Stimulated activated naive B cell treated with anti-CD40 and anti-IgM and Interleukin-4, amounts not matched to agents 10 μg/mL and 1 μg/mL and 100 μg/mL, for 72 hours (primary cell): ENCODE results near the gene TP73.

Experiments used
- ATAC-seq, 2 donors: fragments of 150-1000 bp; cut with Tn5 transposase; replicated peaks; 2 replicates each; pipeline ENCODE4 v1.10.0; 2021; ENCODE audit warnings: moderate library complexity in 1 of 2
- DNase-seq: peaks from one replicate; pipeline ENCODE4 v3.0.0; 2021
- H3K27ac Mint-ChIP-seq: one replicate; pipeline ENCODE4 v1.8.0; 2022; ENCODE audit warnings: mild to moderate bottlenecking, mixed read lengths
- H3K27me3 Mint-ChIP-seq, 2 donors: one replicate each; pipeline ENCODE4 v1.8.0; 2022; ENCODE audit warnings: mixed read lengths in 2 of 2
- H3K36me3 Mint-ChIP-seq, 2 donors: one replicate each; pipeline ENCODE4 v1.8.0; 2022; ENCODE audit warnings: mixed read lengths in 2 of 2, mild to moderate bottlenecking in 1 of 2
- H3K4me1 Mint-ChIP-seq, 2 donors: one replicate each; pipeline ENCODE4 v1.8.0; 2022; ENCODE audit warnings: mixed read lengths in 2 of 2, mild to moderate bottlenecking in 1 of 2
- H3K4me3 Mint-ChIP-seq, 2 donors: one replicate each; pipeline ENCODE4 v1.8.0; 2022; ENCODE audit warnings: mild to moderate bottlenecking in 2 of 2, mixed read lengths in 2 of 2, moderate library complexity in 1 of 2
- H3K9me3 Mint-ChIP-seq, 2 donors: one replicate each; pipeline ENCODE4 v1.8.0; 2022; ENCODE audit warnings: mixed read lengths in 2 of 2, mild to moderate bottlenecking in 1 of 2

TP73 gene

GRCh38 chr1:3636080-3636479 is 16.2 kb upstream of the TP73 start:
- Mint-ChIP-seq H3K27me3 (no peaks in the 10 kb centered on the region), H3K9me3 (no peaks in the 10 kb centered on the region), H3K27ac (no peak overlapping the region), H3K4me3 (no peak overlapping the region), H3K4me1 (no peaks in the 10 kb centered on the region), H3K36me3 (peaks cover 26 to 40% of the 10 kb centered on the region in 2 donors)
- ATAC-seq (no peak), DNase-seq (no peak)

- H3K36me3 Mint-ChIP-seq, result peaks cover 26 to 42% of the 10 kb centered on the region in 2 donors
- no peak for ATAC-seq
- H3K27ac Mint-ChIP-seq, result no peak overlapping the region
- H3K9me3 Mint-ChIP-seq, result no peaks in the 10 kb centered on the region
- H3K27me3 Mint-ChIP-seq, result no peaks in the 10 kb centered on the region
- DNase-seq, result no peak
- no peak overlapping the region for H3K4me3 Mint-ChIP-seq
- no peaks in the 10 kb centered on the region for H3K4me1 Mint-ChIP-seq
Observed at GRCh38 chr1:3636531-3636930, 15.8 kb upstream of the TP73 start.

- ATAC-seq (no peak), DNase-seq (no peak)
- Mint-ChIP-seq H3K4me3 (no peak overlapping the region), H3K27ac (no peak overlapping the region), H3K4me1 (no peaks in the 10 kb centered on the region), H3K36me3 (peaks cover 33 to 51% of the 10 kb centered on the region in 2 donors), H3K9me3 (no peaks in the 10 kb centered on the region), H3K27me3 (no peaks in the 10 kb centered on the region)
Observed at GRCh38 chr1:3638027-3638426, 14.3 kb upstream of the TP73 start.

GRCh38 chr1:3638676-3639075 is 13.6 kb upstream of the TP73 start:
- Mint-ChIP-seq H3K27ac (no peak overlapping the region), H3K27me3 (no peaks in the 10 kb centered on the region), H3K36me3 (peaks cover 28 to 53% of the 10 kb centered on the region in 2 donors), H3K9me3 (no peaks in the 10 kb centered on the region), H3K4me3 (no peak overlapping the region), H3K4me1 (no peaks in the 10 kb centered on the region)
- no peak for ATAC-seq
- DNase-seq, result no peak

DNA sequence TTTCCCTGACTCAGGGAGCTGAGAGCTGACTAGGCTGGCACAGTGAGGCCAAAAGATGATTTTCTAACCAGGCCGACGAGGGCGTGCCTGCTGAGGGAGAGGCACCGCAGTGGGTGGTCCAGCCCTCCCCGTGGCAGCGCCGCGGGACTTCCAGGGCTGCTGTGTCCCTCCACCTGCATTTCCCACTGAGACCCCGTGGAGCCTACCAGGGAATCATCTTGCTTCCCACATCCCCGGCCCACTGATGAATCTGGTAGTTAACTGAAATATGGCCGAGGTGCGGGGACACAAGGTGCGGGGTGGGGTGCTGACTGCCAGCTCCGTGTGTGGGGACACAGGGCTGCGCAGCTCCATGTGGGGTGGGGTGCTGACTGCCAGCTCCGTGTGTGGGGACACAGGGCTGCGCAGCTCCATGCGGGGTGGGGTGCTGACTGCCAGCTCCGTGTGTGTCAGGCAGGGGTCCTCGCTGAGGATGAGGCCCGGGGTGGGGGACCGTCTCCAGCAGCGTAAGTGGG is 12.9 kb upstream of the TP73 start:
- DNase-seq (no peak), ATAC-seq (no peak)
- Mint-ChIP-seq H3K36me3 (peaks cover 27 to 50% of the 10 kb centered on the region in 2 donors), H3K27me3 (no peaks in the 10 kb centered on the region), H3K27ac (no peak overlapping the region), H3K9me3 (no peaks in the 10 kb centered on the region), H3K4me3 (no peak overlapping the region), H3K4me1 (no peaks in the 10 kb centered on the region)

GRCh38 chr1:3640121-3640837 is 12.0 kb upstream of the TP73 start:
- Mint-ChIP-seq H3K27ac (no peak overlapping the region), H3K4me3 (no peak overlapping the region), H3K9me3 (no peaks in the 10 kb centered on the region), H3K4me1 (no peaks in the 10 kb centered on the region), H3K36me3 (peaks cover 27 to 48% of the 10 kb centered on the region in 2 donors), H3K27me3 (no peaks in the 10 kb centered on the region)
- DNase-seq (no peak), ATAC-seq (no peak)

DNA sequence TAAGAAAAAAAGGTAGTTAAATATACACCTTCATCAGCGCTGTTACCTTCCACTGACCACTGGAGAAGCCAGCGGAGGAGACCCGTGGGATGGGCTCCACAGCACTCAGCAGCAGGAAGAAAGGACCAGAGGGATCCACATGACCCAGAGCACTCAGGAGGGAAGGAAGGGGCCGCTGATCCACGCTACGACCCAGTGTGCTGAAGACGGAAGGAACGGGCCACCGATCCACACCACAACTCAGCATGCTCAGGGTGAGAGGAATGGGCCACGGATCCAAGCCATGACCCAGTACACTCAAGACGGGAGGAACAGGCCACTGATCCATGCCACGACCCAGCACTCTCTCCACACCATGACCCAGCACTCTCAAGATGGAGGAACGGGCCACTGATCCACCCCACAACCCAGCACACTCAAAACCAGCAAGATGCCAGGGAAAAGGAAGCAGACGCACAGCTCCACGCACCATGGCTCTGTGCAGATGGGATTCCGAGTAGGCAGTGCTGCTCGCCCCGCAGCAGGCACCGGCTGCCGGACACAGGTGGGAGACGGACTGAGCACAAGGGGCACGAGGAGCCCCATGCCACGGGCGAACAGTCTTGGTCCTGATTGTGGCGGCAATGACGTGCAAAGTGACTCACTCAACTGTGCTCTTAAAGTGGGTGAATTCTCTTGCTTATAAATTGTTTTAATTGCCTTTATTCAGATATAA is 11.1 kb upstream of the TP73 start:
- H3K36me3 Mint-ChIP-seq, result peaks cover 28 to 46% of the 10 kb centered on the region in 2 donors

GRCh38 chr1:3641816-3642215 is 10.5 kb upstream of the TP73 start:
- H3K27me3 Mint-ChIP-seq, result no peaks in the 10 kb centered on the region
- no peak overlapping the region for H3K27ac Mint-ChIP-seq

More for the DNA sequence above, 11.1 kb upstream of the TP73 start:
- Mint-ChIP-seq H3K27ac (no peak overlapping the region), H3K27me3 (no peaks in the 10 kb centered on the region), H3K4me3 (no peak overlapping the region), H3K4me1 (no peaks in the 10 kb centered on the region), H3K9me3 (no peaks in the 10 kb centered on the region)
- ATAC-seq, result no peak
- no peak for DNase-seq

DNA sequence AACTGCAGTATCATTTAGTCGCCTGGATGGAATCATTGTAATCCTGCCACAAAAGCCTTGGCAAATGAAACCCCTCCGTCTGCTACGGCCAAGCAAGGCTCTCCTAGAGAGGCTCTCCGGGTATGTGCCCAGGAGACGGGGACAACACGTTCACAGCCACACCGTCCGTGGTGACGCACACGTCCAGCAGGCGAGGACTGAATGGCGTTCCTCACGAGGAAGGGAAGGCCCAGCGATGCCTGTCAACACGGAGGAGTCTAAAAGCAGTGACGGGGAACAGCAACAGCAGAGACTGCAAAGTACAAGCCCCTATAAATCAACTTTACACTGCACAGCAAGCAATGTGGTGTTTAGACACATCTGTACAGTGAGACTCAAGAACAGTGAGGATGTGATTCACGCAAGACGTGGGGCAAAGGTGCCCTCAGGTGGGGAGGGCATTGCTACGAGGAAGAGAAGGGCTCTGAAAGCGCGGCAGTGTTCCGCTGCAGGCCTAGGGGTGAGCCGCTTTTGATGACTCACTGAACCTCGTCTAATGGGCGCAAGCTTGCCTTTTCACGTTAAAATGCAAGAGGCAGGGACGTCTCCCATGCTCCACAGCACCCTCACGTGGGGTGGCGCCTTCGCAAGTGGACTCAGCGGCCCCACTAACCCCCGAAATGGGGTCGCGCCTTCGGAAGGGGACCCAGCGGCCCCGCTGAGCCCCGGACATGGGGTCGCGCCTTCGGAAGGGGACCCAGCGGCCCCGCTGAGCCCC is 9.2 kb upstream of the TP73 start:
- Mint-ChIP-seq H3K9me3 (no peaks in the 10 kb centered on the region), H3K27me3 (no peaks in the 10 kb centered on the region), H3K4me1 (peaks cover 0 to 7% of the 10 kb centered on the region in 2 donors), H3K36me3 (peaks cover 17 to 39% of the 10 kb centered on the region in 2 donors), H3K27ac (peak overlapping the region; percentile 59), H3K4me3 (no peak overlapping the region)
- DNase-seq (no peak), ATAC-seq (no peak)

More at GRCh38 chr1:3641816-3642215, 10.5 kb upstream of the TP73 start:
- no peak for ATAC-seq
- no peaks in the 10 kb centered on the region for H3K4me1 Mint-ChIP-seq
- DNase-seq, result no peak
- H3K9me3 Mint-ChIP-seq, result no peaks in the 10 kb centered on the region
- no peak overlapping the region for H3K4me3 Mint-ChIP-seq
- peaks cover 22 to 40% of the 10 kb centered on the region in 2 donors for H3K36me3 Mint-ChIP-seq

GRCh38 chr1:3644273-3644672 is 8.0 kb upstream of the TP73 start:
- no peak overlapping the region for H3K4me3 Mint-ChIP-seq
- H3K36me3 Mint-ChIP-seq, result peaks cover 17 to 36% of the 10 kb centered on the region in 2 donors
- DNase-seq (no peak), ATAC-seq (no peak)
- no peaks in the 10 kb centered on the region for H3K9me3 Mint-ChIP-seq
- H3K4me1 Mint-ChIP-seq, result peaks cover 3 to 19% of the 10 kb centered on the region in 2 donors
- H3K27ac Mint-ChIP-seq, result no peak overlapping the region
- no peaks in the 10 kb centered on the region for H3K27me3 Mint-ChIP-seq

- ATAC-seq (no peak), DNase-seq (no peak)
- no peaks in the 10 kb centered on the region for H3K9me3 Mint-ChIP-seq
- H3K4me3 Mint-ChIP-seq, result no peak overlapping the region
- no peaks in the 10 kb centered on the region for H3K27me3 Mint-ChIP-seq
- H3K4me1 Mint-ChIP-seq, result peaks cover 4 to 26% of the 10 kb centered on the region in 2 donors
- H3K36me3 Mint-ChIP-seq, result peaks cover 17 to 36% of the 10 kb centered on the region in 2 donors
- no peak overlapping the region for H3K27ac Mint-ChIP-seq
Observed at GRCh38 chr1:3645247-3645646, 7.1 kb upstream of the TP73 start.

- Mint-ChIP-seq H3K9me3 (no peaks in the 10 kb centered on the region), H3K4me1 (peaks cover 4 to 31% of the 10 kb centered on the region in 2 donors), H3K27ac (no peak overlapping the region), H3K27me3 (peaks cover 0 to 3% of the 10 kb centered on the region in 2 donors), H3K4me3 (no peak overlapping the region), H3K36me3 (peaks cover 17 to 35% of the 10 kb centered on the region in 2 donors)
- DNase-seq (no peak), ATAC-seq (no peak)
Observed at GRCh38 chr1:3645666-3646355, 6.5 kb upstream of the TP73 start.

DNA sequence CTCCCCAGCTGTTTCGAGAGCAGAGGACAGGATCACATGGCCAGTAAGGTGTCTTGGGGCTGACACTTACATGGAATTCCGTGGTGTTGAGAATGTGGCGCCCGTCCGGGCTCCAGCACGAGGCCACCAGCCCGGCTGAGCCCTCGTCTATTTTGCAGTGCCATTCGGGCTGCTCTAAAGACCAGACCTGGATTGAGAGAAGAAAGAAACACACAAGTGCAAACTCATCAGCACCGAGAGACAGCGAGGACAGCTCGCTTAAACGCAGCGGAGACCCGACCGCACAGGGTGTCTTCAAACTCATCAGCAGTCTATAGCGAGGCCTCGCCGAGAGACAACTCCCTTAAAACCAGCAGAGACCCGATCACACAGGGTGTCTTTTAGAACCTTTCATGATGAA is 5.7 kb upstream of the TP73 start:
- no peak for ATAC-seq
- Mint-ChIP-seq H3K36me3 (peaks cover 17 to 31% of the 10 kb centered on the region in 2 donors), H3K4me3 (no peak overlapping the region)

More for the DNA sequence above, 5.7 kb upstream of the TP73 start:
- H3K27ac Mint-ChIP-seq, result no peak overlapping the region
- peaks cover 10 to 39% of the 10 kb centered on the region in 2 donors for H3K4me1 Mint-ChIP-seq
- no peaks in the 10 kb centered on the region for H3K9me3 Mint-ChIP-seq
- no peak for DNase-seq
- H3K27me3 Mint-ChIP-seq, result peaks cover 7 to 11% of the 10 kb centered on the region in 2 donors
